ENCODE data around the gene HGS. TPM values are rescaled to one million over a fixed set of nuclear protein-coding genes. Genes with fewer than 3 reads are reported as not detected.

HGS gene
- polyA plus RNA-seq, 3 donors, result 57.6 to 118 (median 91.6) TPM

DNA sequence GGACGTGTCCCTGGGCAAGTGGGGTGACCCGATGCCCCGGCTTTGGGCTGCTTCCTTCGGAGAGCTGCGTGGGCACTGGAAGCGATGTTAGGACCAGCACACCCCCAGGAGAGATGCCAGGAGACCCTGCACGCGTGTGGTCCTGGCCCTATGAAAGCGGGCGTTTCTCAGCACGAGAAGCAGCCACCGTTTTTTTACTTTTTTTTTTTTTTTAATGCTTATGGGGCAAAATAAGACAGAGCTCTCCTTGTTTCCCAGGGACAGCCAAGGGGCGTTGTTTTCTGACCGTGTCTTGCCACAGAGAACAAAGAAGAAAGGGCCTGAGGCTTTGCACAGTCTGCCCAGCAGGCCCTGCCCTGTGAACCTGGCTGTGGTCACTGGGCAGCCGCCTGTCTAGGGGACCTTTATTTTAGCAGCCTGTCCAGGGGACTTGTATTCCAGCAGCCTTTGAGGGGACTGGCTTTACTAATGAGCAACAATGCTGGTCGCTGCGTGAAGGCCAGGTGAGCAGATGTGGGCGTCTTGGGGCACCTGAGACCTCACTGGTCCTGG is 29.3 kb downstream of the HGS start:
- 14 to 49% (median 40%) methylated on average over 18 of the region's 18 CpGs for WGBS, 3 donors

GRCh38 chr17:81713556-81714411 is 30.0 kb downstream of the HGS start:
- H3K27ac ChIP-seq (ENCODE audit: low read depth, low read length), result no peak overlapping the region
- WGBS, 3 donors, result 30 to 69% (median 60%) methylated on average over 35 to 36 of the region's 36 CpGs

More for the DNA sequence above, 29.3 kb downstream of the HGS start:
- H3K27ac ChIP-seq (ENCODE audit: low read depth, low read length), result no peak overlapping the region

DNA sequence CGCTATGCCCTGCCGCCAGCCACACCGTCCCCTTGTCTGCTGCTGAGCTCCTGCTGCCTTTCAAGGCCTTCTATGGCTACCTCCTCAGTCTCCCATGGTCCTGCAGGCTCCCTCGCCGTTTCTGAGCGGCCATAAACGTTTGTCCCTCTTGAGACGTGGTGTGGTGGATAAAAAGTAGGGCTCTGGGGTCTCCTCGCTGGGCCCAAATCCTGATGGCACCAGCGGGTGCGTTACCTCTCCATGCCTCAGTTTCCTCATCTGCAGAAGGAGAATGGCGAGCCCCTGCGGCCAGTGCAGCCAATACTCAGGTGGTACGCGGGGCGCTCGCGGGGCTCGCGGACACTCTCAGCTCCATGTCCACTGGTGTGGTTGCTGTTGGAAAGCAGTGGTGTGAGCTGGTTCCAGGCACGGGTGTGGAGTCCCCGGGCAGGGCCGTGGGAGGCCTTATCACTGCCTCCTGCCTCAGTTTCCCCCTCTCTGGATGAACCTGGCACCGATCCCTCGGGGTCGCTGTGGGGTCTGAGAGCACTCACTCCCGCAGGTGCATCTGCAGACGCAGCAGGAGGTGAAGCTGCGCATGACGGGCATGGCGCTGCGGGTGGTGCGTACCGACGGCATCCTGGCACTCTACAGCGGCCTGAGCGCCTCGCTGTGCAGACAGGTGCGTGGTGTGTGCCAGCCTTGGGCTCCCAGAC is 30.7 kb downstream of the HGS start:
- no peak overlapping the region for H3K27ac ChIP-seq (ENCODE audit: low read depth, low read length)
- 88 to 96% (median 94%) methylated on average over 39 of the region's 39 CpGs for WGBS, 3 donors

DNA sequence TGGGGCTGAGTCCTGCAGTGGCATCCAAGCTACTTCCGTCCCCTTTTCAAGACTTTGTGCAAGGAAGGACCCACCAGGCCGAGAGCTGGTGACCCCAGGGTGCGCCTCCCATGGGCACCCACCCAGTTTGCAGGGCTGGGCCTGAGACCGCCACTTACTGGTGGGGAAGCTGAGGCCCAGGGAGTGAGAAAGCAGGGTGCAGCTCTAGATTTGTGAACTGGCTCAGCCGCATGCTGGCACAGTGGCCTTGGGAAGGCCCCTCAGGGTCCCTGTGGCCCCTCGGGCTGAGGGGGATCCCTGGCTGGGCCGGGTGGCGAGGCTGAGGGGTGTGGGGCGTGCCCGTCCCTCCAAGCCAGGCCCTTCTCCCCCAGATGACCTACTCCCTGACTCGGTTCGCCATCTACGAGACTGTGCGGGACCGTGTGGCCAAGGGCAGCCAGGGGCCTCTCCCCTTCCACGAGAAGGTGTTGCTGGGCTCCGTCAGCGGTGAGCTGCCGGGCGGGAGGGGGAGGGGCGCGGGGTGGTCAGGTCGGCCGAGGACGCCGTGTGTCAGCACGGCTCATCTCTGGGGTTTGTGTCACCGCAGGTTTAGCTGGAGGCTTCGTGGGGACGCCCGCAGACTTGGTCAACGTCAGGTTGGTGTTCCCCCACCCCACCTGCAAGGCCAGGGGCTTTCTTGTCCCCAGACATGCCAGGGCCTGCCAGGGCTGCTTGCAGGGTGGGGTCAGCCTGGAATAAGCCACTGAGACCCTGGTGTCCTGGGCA is 31.5 kb downstream of the HGS start:
- no peak overlapping the region for H3K27ac ChIP-seq (ENCODE audit: low read depth, low read length)
- 88 to 94% (median 90%) methylated on average over 32 of the region's 32 CpGs for WGBS, 3 donors

GRCh38 chr17:81715872-81716673 is 32.3 kb downstream of the HGS start:
- WGBS, 3 donors, result 92 to 95% (median 92%) methylated on average over 41 to 43 of the region's 43 CpGs
- H3K27ac ChIP-seq (ENCODE audit: low read depth, low read length), result no peak overlapping the region

- no peak overlapping the region for H3K27ac ChIP-seq (ENCODE audit: low read depth, low read length)
- 94 to 96% (median 94%) methylated on average over 9 to 12 of the region's 12 CpGs for WGBS, 3 donors
Measured at GRCh38 chr17:81716674-81716996, 32.8 kb downstream of the HGS start.

DNA sequence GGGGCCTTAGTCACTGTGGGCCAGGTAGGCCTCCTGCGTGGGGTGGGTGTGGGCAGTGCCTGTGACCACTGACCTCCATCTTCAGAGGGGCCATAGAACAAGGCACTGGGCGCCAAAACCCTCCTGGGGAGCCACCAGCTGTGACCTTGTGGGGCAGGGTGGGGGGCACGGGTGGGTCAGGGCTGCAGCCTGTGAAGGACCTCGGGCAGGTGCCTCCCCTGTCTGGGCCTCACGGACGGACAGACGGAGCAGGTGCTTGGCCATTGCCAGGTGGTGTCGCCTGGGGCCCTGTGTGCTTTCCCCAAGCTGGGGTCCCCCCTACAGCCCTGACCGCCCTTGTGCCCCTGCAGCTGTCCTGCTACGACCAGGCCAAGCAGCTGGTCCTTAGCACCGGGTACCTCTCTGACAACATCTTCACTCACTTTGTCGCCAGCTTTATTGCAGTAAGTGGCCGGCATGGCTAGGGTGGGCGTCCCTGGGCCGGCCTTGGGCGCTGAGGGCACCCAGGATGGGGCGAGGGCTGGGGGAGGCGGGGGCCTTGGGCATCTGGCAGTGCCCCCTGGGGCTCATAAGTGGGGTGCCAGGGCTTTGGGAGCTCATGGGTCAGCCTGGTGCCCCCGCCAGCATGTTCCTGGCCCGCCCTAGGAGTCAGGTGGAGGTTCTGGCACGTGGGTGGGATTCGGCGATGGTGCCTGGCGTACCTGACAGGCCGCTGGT is 33.4 kb downstream of the HGS start:
- WGBS, 3 donors, result 95 to 96% (median 96%) methylated on average over 24 to 25 of the region's 25 CpGs
- no peak overlapping the region for H3K27ac ChIP-seq (ENCODE audit: low read depth, low read length)

- 93 to 94% (median 94%) methylated on average over 9 of the region's 9 CpGs for WGBS, 3 donors
Measured at GRCh38 chr17:81717766-81718089, 33.9 kb downstream of the HGS start.

GRCh38 chr17:81719410-81720266 is 35.8 kb downstream of the HGS start:
- 86 to 93% (median 89%) methylated on average over 31 to 32 of the region's 33 CpGs for WGBS, 3 donors

More at GRCh38 chr17:81717766-81718089, 33.9 kb downstream of the HGS start:
- H3K27ac ChIP-seq (ENCODE audit: low read depth, low read length), result no peak overlapping the region

GRCh38 chr17:81720267-81721071 is 36.7 kb downstream of the HGS start:
- WGBS, 3 donors, result 84 to 91% (median 85%) methylated on average over 32 to 33 of the region's 33 CpGs
- H3K27ac ChIP-seq (ENCODE audit: low read depth, low read length), result no peak overlapping the region

More at GRCh38 chr17:81719410-81720266, 35.8 kb downstream of the HGS start:
- no peak overlapping the region for H3K27ac ChIP-seq (ENCODE audit: low read depth, low read length)

DNA sequence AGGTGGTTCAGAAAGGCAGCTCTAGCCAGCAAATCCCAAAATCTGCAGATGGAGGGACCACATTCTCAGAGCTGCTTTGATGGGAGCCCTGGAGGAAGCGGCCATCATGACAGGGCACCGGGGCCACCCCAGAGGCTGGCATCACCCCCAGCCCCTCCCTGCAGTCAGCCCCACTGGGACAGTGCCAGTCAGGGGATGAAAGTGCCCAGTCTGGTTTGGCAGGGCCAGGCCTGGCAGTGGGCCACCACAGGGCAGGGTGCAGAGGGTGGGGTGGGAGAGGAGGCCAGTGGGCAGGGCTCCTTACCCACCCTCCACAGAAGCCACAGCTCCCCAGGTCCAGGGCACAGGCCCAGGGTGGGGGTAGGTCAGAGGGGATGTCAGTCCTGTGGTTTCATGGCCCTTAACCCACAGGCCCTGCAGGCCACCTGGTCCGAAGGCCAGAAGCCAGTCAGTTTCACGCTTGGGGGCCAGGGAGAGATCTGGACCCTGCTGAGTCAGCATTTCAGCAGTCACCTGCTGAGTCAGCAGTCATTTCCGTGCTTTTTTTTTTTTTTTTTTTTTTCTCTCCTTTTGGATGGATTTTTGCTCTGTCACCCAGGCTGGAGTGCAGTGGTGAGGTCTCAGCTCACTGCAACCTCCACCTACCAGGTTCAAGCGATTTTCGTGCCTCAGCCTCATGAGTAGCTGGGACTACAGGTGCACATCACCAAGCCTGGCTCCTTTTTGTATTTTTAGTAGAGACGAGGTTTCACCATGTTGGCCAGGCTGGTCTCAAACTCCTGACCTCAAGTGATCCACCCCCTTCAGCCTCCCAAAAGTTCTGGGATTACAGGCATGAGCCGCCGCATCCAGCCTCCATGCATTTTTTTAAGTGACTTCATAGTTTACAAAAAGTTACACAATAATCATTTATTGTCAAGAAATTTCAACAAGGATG is 38.6 kb downstream of the HGS start:
- 32 to 54% (median 54%) methylated on average over 9 to 10 of the region's 10 CpGs for WGBS, 3 donors
- H3K27ac ChIP-seq (ENCODE audit: low read depth, low read length), result no peak overlapping the region

- H3K27ac ChIP-seq (ENCODE audit: low read depth, low read length), result no peak overlapping the region
- 42 to 50% (median 48%) methylated on average over 12 of the region's 12 CpGs for WGBS, 3 donors
Measured at GRCh38 chr17:81723651-81724209, 39.9 kb downstream of the HGS start.

GRCh38 chr17:81725439-81725838 is 41.6 kb downstream of the HGS start:
- WGBS, 3 donors, result 82 to 90% (median 89%) methylated on average over 9 of the region's 9 CpGs

DNA sequence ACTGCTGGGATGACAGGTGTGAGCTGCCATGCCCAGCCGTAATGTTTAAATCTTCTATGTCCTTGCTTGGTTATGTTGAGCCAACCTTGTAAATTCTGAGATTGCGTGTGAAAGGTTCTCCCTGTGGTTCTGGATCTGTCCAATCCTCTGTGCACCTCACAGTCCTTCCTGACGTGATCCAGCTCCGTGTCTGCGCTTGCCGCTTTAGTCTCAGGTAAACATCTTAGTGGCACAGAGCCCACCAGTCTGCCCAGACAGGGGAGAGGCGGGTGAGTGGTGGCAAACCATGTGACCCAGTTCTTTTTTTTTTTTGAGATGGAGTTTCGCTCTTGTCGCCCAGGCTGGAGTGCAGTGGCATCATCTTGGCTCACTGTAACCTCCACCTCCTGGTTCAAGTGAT is 42.2 kb downstream of the HGS start:
- no peak overlapping the region for H3K27ac ChIP-seq (ENCODE audit: low read depth, low read length)
- WGBS, 3 donors, result 26 to 73% (median 68%) methylated on average over 9 of the region's 9 CpGs

More at GRCh38 chr17:81725439-81725838, 41.6 kb downstream of the HGS start:
- no peak overlapping the region for H3K27ac ChIP-seq (ENCODE audit: low read depth, low read length)
